GM12878 (cell line): Measurements from ENCODE around the gene ZNF394. TPM values are rescaled to one million over a fixed set of nuclear protein-coding genes. Genes with fewer than 3 reads are reported as not detected.
A peak's percentile ranks its signal among the peaks of the same experiment; 100 is the strongest.

Experiments
- CHD2 ChIP-seq: IDR thresholded peaks from 2 replicates; pipeline ENCODE4 v1.6.1; 2011; ENCODE audit warnings: low read depth, low read length, improper control_type of control experiment, borderline replicate concordance
- CREM ChIP-seq: IDR thresholded peaks from 2 replicates; pipeline ENCODE4 v1.6.1; 2014; ENCODE audit warnings: antibody characterized with exemption, low read depth
- HCFC1 ChIP-seq: fragments of 150-350 bp; IDR thresholded peaks from 2 replicates; pipeline ENCODE4 v1.6.1; 2014; ENCODE audit warnings: low read length
- HDAC6 ChIP-seq: fragments of 200-600 bp; sonication (generic); IDR thresholded peaks from one replicate; pipeline ENCODE4 v1.8.0; 2017; ENCODE audit warnings: antibody characterized with exemption; ENCODE audit not compliant: unreplicated experiment
- PAX5 ChIP-seq: IDR thresholded peaks from 2 replicates; pipeline ENCODE4 v1.6.1; 2011; ENCODE audit warnings: low read depth, low read length, borderline replicate concordance
- POU2F2 ChIP-seq: IDR thresholded peaks from 3 replicates; pipeline ENCODE4 v1.6.1; 2011; ENCODE audit warnings: low read depth, mild to moderate bottlenecking, low read length, borderline replicate concordance
- TARDBP ChIP-seq: IDR thresholded peaks from 2 replicates; pipeline ENCODE4 v1.6.1; 2016; ENCODE audit warnings: borderline replicate concordance
- TCF12 ChIP-seq: IDR thresholded peaks from 2 replicates; pipeline ENCODE4 v1.6.1; 2011; ENCODE audit warnings: low read depth, mild to moderate bottlenecking, low read length
- YBX1 ChIP-seq: fragments of 450-650 bp; IDR thresholded peaks from 2 replicates; pipeline ENCODE4 v1.6.1; 2016; ENCODE audit warnings: antibody characterized with exemption
- polyA plus RNA-seq, 11 experiments: library from polyadenylated mRNA; depleted of rRNA in 4 of 11; unstranded in 6 of 11; stranded (reverse) in 5 of 11; fragments of >200 nt; fragmentation: Nextera tagmentation in 4 of 11; fragmentation: Illumina TruSeq in 1 of 11; extraction: Ambion mirVana in 4 of 11; extraction: Trizol in 1 of 11; gene quantifications; 1 replicate in 1 of 11; 2 replicates in 10 of 11; pipeline versions ENCODE4 v1.2.1 to v1.2.3, GENCODE V29; 2011 to 2016; ENCODE audit warnings: inconsistent platforms in 2 of 11, missing spikeins in 2 of 11, low read depth in 1 of 11
- total RNA-seq, 4 experiments: library from RNA; depleted of rRNA in 3 of 4; stranded (reverse); fragments of >200 nt in 3 of 4; fragmentation: Illumina TruSeq in 1 of 4; extraction: Trizol in 1 of 4; gene quantifications; 2 replicates each; pipeline versions ENCODE4 v1.2.1 to v1.2.3, GENCODE V29; 2013 to 2021
- TF ChIP-seq, protein P1 (sequence below): fragments of 450-650 bp; IDR thresholded peaks from 2 replicates; pipeline ENCODE4 v1.6.1; 2017; ENCODE audit warnings: antibody characterized with exemption, mild to moderate bottlenecking, moderate library complexity
- TF ChIP-seq, protein P2 (sequence below): fragments of 150-350 bp; IDR thresholded peaks from 2 replicates; pipeline ENCODE4 v1.6.1; 2016; ENCODE audit warnings: low read depth, low read length
- TF ChIP-seq, protein P3 (sequence below): IDR thresholded peaks from 2 replicates; pipeline ENCODE4 v1.6.1; 2011; ENCODE audit warnings: low read depth, low read length, improper control_type of control experiment, borderline replicate concordance
- TF ChIP-seq, protein P4 (sequence below): fragments of 450-650 bp; IDR thresholded peaks from 2 replicates; pipeline ENCODE4 v1.6.1; 2016; ENCODE audit warnings: mild to moderate bottlenecking
- TF ChIP-seq, protein P5 (sequence below): fragments of 450-650 bp; IDR thresholded peaks from 2 replicates; pipeline ENCODE4 v1.6.1; 2016; ENCODE audit warnings: mild to moderate bottlenecking, moderate library complexity, borderline replicate concordance

The ZNF394 gene
- total and polyA plus RNA-seq, 10 of the 15 experiments (the other 5 are each of a cell fraction or from before 2014, with no cell fraction given) = 2.5 to 26.8 (median 22.7) TPM

DNA sequence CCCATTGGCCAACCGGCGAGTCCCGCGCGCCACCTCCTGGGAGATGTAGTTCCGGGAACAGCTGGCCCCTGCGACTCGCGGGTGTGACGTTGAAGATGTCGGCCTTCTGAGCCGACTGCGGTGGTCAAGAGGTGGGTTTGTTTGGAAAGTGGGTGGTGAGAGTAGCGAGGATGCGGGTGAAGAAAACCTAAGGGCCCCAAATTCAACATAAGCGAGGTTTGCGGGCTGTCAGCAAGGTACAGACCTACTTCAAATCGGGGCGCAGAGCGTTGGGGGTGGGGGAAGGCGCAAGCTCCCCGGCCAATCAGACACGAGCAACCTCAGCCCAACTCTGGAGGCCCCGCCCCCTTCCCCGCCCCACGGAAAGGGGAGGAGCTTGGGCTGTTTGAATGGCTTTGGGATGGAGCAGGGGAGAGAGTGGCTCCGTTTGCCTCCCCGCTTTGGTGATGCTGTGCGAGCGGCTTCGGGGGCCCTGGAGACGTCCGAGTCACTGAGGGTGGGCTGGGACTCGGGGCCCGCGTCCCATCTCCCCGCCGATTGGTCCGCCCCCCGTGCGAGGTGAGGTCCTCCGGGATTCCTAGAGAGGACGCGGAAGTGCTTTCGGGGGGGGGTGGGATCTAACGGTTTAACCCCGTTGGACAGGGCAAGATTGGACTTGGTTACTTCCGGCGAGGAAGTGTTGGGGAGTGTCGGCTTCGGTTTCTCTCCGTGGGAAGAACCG is 4.7 kb upstream of the ZNF394 start, which contains the start of gene ZKSCAN5 (continued):
- TF ChIP-seq, protein P1, sequence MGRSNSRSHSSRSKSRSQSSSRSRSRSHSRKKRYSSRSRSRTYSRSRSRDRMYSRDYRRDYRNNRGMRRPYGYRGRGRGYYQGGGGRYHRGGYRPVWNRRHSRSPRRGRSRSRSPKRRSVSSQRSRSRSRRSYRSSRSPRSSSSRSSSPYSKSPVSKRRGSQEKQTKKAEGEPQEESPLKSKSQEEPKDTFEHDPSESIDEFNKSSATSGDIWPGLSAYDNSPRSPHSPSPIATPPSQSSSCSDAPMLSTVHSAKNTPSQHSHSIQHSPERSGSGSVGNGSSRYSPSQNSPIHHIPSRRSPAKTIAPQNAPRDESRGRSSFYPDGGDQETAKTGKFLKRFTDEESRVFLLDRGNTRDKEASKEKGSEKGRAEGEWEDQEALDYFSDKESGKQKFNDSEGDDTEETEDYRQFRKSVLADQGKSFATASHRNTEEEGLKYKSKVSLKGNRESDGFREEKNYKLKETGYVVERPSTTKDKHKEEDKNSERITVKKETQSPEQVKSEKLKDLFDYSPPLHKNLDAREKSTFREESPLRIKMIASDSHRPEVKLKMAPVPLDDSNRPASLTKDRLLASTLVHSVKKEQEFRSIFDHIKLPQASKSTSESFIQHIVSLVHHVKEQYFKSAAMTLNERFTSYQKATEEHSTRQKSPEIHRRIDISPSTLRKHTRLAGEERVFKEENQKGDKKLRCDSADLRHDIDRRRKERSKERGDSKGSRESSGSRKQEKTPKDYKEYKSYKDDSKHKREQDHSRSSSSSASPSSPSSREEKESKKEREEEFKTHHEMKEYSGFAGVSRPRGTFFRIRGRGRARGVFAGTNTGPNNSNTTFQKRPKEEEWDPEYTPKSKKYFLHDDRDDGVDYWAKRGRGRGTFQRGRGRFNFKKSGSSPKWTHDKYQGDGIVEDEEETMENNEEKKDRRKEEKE = no peak
- TF ChIP-seq TCF12 = peak; percentile 81
- TF ChIP-seq, protein P2, sequence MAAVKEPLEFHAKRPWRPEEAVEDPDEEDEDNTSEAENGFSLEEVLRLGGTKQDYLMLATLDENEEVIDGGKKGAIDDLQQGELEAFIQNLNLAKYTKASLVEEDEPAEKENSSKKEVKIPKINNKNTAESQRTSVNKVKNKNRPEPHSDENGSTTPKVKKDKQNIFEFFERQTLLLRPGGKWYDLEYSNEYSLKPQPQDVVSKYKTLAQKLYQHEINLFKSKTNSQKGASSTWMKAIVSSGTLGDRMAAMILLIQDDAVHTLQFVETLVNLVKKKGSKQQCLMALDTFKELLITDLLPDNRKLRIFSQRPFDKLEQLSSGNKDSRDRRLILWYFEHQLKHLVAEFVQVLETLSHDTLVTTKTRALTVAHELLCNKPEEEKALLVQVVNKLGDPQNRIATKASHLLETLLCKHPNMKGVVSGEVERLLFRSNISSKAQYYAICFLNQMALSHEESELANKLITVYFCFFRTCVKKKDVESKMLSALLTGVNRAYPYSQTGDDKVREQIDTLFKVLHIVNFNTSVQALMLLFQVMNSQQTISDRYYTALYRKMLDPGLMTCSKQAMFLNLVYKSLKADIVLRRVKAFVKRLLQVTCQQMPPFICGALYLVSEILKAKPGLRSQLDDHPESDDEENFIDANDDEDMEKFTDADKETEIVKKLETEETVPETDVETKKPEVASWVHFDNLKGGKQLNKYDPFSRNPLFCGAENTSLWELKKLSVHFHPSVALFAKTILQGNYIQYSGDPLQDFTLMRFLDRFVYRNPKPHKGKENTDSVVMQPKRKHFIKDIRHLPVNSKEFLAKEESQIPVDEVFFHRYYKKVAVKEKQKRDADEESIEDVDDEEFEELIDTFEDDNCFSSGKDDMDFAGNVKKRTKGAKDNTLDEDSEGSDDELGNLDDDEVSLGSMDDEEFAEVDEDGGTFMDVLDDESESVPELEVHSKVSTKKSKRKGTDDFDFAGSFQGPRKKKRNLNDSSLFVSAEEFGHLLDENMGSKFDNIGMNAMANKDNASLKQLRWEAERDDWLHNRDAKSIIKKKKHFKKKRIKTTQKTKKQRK = no peak
- peak; percentile 83 for TF ChIP-seq POU2F2
- 0 out of 2 replicates have a peak, but pooled peaks have one; percentile 18 for TF ChIP-seq TARDBP
- peak; percentile 16; the same call in 1 of the 2 replicates for TF ChIP-seq PAX5
- TF ChIP-seq CHD2 = peak; percentile 94; the same call in 1 of the 2 replicates
- TF ChIP-seq, protein P3, sequence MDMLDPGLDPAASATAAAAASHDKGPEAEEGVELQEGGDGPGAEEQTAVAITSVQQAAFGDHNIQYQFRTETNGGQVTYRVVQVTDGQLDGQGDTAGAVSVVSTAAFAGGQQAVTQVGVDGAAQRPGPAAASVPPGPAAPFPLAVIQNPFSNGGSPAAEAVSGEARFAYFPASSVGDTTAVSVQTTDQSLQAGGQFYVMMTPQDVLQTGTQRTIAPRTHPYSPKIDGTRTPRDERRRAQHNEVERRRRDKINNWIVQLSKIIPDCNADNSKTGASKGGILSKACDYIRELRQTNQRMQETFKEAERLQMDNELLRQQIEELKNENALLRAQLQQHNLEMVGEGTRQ = no peak
- TF ChIP-seq YBX1 = no peak
- TF ChIP-seq, protein P4, sequence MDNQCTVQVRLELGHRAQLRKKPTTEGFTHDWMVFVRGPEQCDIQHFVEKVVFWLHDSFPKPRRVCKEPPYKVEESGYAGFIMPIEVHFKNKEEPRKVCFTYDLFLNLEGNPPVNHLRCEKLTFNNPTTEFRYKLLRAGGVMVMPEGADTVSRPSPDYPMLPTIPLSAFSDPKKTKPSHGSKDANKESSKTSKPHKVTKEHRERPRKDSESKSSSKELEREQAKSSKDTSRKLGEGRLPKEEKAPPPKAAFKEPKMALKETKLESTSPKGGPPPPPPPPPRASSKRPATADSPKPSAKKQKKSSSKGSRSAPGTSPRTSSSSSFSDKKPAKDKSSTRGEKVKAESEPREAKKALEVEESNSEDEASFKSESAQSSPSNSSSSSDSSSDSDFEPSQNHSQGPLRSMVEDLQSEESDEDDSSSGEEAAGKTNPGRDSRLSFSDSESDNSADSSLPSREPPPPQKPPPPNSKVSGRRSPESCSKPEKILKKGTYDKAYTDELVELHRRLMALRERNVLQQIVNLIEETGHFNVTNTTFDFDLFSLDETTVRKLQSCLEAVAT = peak; percentile 70
- TF ChIP-seq, protein P5, sequence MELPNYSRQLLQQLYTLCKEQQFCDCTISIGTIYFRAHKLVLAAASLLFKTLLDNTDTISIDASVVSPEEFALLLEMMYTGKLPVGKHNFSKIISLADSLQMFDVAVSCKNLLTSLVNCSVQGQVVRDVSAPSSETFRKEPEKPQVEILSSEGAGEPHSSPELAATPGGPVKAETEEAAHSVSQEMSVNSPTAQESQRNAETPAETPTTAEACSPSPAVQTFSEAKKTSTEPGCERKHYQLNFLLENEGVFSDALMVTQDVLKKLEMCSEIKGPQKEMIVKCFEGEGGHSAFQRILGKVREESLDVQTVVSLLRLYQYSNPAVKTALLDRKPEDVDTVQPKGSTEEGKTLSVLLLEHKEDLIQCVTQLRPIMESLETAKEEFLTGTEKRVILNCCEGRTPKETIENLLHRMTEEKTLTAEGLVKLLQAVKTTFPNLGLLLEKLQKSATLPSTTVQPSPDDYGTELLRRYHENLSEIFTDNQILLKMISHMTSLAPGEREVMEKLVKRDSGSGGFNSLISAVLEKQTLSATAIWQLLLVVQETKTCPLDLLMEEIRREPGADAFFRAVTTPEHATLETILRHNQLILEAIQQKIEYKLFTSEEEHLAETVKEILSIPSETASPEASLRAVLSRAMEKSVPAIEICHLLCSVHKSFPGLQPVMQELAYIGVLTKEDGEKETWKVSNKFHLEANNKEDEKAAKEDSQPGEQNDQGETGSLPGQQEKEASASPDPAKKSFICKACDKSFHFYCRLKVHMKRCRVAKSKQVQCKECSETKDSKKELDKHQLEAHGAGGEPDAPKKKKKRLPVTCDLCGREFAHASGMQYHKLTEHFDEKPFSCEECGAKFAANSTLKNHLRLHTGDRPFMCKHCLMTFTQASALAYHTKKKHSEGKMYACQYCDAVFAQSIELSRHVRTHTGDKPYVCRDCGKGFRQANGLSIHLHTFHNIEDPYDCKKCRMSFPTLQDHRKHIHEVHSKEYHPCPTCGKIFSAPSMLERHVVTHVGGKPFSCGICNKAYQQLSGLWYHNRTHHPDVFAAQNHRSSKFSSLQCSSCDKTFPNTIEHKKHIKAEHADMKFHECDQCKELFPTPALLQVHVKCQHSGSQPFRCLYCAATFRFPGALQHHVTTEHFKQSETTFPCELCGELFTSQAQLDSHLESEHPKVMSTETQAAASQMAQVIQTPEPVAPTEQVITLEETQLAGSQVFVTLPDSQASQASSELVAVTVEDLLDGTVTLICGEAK = peak; percentile 94
- TF ChIP-seq CREM = peak; percentile 91
- TF ChIP-seq HDAC6 = peak; percentile 25
- peak; percentile 90 for TF ChIP-seq HCFC1
